ENCODE results near the gene RFX6. TPM values are rescaled to one million over a fixed set of nuclear protein-coding genes. Genes with fewer than 3 reads are reported as not detected.

The RFX6 gene
- total RNA-seq, 1 experiment from 2014 or later = not detected

- no peak for DNase-seq
- Mint-ChIP-seq H3K9me3 (no peaks in the 10 kb centered on the region), H3K27me3 (ENCODE audit: low read depth) (no peaks in the 10 kb centered on the region; the same call in 1 of the 2 replicates), H3K36me3 (ENCODE audit: insufficient read depth in 1 of 3, low read depth in 3 of 3) (no peaks in the 10 kb centered on the region), H3K27ac (no peak overlapping the region), H3K4me3 (no peak overlapping the region), H3K4me1 (peaks cover 3 to 9% of the 10 kb centered on the region in 2 experiments; a peak in 2 of 4 replicates)
- H3K4me1 ChIP-seq (ENCODE audit: insufficient read depth, low read length) = no peaks in the 10 kb centered on the region
- H4K91ac ChIP-seq (ENCODE audit: insufficient read length, low read depth, low read length) = no peak overlapping the region
- H3K56ac ChIP-seq (ENCODE audit: insufficient read length, low read depth, low read length) = no peak overlapping the region
- H3K27me3 ChIP-seq (ENCODE audit: insufficient read depth, low read length) = no peaks in the 10 kb centered on the region
- no peak for TF ChIP-seq CTCF (conservative IDR thresholded peaks at IDR 0.05)
- no peaks in the 10 kb centered on the region for H3K79me1 ChIP-seq (ENCODE audit: insufficient read depth, low read depth, low read length, poor library complexity, severe bottlenecking)
- no peak overlapping the region for H3K4ac ChIP-seq (ENCODE audit: low read depth, low read length)
- no peak overlapping the region for H2BK5ac ChIP-seq (ENCODE audit: insufficient read length, low read length)
- no peak overlapping the region for H3K14ac ChIP-seq (ENCODE audit: insufficient read depth, low read length)
- H3K4me2 ChIP-seq (ENCODE audit: insufficient read depth, insufficient read length, low read length) = no peak overlapping the region
- no peak overlapping the region for H4K8ac ChIP-seq (replicated peaks; ENCODE audit: insufficient read length, low read depth, low read length)
- no peak overlapping the region for H2BK12ac ChIP-seq (ENCODE audit: insufficient read length, low read depth, low read length)
- no peaks in the 10 kb centered on the region for H3K9me3 ChIP-seq (ENCODE audit: control insufficient read depth, low read depth, low read length)
- H2AFZ ChIP-seq (ENCODE audit: low read length) = no peak overlapping the region
- no peak overlapping the region for H2BK20ac ChIP-seq (ENCODE audit: low read depth, low read length, poor library complexity, severe bottlenecking)
- H3T11ph ChIP-seq (ENCODE audit: low read length) = no peak overlapping the region
- no peaks in the 10 kb centered on the region for H3K79me2 ChIP-seq (ENCODE audit: insufficient read depth, low read length)
- no peak overlapping the region for H2AK5ac ChIP-seq (ENCODE audit: insufficient read length, low read length)
- no peak overlapping the region for H3K18ac ChIP-seq (ENCODE audit: insufficient read length, low read depth, low read length)
- no peak overlapping the region for H3K9ac ChIP-seq (ENCODE audit: extremely low read depth, insufficient read length, low read length)
- no peaks in the 10 kb centered on the region for H3K23me2 ChIP-seq (ENCODE audit: insufficient read length, low read depth, low read length, poor library complexity, severe bottlenecking)
- H2BK120ac ChIP-seq (ENCODE audit: low read depth, low read length, poor library complexity, severe bottlenecking) = no peak overlapping the region
- no peak overlapping the region for H2BK15ac ChIP-seq (ENCODE audit: low read depth, low read length)
- no peak overlapping the region for H3K23ac ChIP-seq (ENCODE audit: insufficient read length, low read depth, low read length)
- no peak overlapping the region for H3K27ac ChIP-seq (ENCODE audit: insufficient read length, low read depth, low read length)
- WGBS (ENCODE audit: extremely low coverage, insufficient read length, low lambda C conversion rate) = no CpG with 5 or more reads among the region's 3 CpGs
- H4K5ac ChIP-seq (ENCODE audit: insufficient read length, low read depth, low read length) = no peak overlapping the region
- H4K20me1 ChIP-seq (ENCODE audit: control insufficient read depth, insufficient read depth, insufficient read length) = no peaks in the 10 kb centered on the region
Measured at GRCh38 chr6:116887168-116887567, 10.1 kb downstream of the RFX6 start.

Measured in H9 (cell line).